Fibroblast of the aortic adventitia (primary cell): ENCODE data around the gene CDKN2A. TPM values are rescaled to one million over a fixed set of nuclear protein-coding genes. Genes with fewer than 3 reads are reported as not detected.

Source experiments
- DNase-seq: peaks from one replicate; pipeline ENCODE4 v3.0.0-alpha.2; 2010; ENCODE audit warnings: low read depth
- H3K4me3 ChIP-seq: 2 replicates; pipeline ENCODE4 v1.5.1; 2011; ENCODE audit warnings: low read depth, mild to moderate bottlenecking, control low read depth, low read length, moderate library complexity
- total RNA-seq: library from RNA; depleted of rRNA; stranded (reverse); fragments of >200 nt; gene quantifications from 2 replicates; pipeline ENCODE4 v1.2.3, GENCODE V29; 2012; ENCODE audit warnings: low replicate concordance
- TF ChIP-seq, protein P1 (sequence below): IDR thresholded peaks from 2 replicates; pipeline ENCODE4 v1.5.1; 2011; ENCODE audit warnings: mild to moderate bottlenecking, low read length, control low read depth, inconsistent platforms; ENCODE audit not compliant: insufficient read depth

The CDKN2A gene
- total RNA-seq, 1 donor = 21.8 TPM

DNA sequence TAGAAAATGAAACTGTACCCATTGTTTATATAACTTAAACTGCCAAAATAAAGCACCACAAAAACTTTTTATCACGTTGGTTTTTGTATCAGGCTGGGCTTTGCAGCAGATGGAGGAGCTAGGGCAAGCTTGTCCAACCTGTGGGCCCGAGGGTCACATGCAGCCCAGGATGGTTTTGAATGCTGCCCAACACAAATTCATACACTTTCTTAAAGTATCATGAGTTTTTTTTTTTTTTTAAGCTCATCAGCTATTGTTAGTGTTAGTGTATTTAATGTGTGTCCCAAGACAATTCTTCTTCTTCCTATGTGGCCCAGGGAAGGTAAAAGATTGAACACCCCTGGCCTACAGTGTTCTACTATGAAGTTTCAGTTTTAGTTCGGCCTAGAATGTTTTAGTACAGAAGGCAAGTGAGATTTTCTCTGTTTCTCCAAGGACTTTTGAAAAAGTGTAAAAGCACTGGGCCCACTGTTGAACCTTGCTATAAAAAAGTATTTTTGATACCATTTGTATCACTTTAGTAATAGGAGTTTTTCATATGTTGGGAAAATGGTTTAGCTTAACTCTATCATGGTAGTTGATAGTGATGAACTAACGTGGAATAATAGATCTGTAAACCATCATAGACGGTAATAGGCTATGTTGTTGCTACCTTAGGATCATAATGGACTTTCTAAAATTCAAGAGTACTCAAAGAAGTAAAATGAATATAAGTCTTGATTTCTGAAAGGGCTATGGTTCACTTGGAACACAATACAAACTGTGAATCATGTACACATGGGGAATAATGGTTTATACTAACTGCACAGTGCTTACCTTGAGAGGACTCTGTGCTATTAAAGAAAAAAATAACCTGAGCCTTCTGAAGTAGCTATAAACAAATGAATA, 2.9 kb downstream of the CDKN2A start:
- DNase-seq = no peak
- no peak overlapping the region for H3K4me3 ChIP-seq
- TF ChIP-seq, protein P1, sequence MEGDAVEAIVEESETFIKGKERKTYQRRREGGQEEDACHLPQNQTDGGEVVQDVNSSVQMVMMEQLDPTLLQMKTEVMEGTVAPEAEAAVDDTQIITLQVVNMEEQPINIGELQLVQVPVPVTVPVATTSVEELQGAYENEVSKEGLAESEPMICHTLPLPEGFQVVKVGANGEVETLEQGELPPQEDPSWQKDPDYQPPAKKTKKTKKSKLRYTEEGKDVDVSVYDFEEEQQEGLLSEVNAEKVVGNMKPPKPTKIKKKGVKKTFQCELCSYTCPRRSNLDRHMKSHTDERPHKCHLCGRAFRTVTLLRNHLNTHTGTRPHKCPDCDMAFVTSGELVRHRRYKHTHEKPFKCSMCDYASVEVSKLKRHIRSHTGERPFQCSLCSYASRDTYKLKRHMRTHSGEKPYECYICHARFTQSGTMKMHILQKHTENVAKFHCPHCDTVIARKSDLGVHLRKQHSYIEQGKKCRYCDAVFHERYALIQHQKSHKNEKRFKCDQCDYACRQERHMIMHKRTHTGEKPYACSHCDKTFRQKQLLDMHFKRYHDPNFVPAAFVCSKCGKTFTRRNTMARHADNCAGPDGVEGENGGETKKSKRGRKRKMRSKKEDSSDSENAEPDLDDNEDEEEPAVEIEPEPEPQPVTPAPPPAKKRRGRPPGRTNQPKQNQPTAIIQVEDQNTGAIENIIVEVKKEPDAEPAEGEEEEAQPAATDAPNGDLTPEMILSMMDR = no peak

DNA sequence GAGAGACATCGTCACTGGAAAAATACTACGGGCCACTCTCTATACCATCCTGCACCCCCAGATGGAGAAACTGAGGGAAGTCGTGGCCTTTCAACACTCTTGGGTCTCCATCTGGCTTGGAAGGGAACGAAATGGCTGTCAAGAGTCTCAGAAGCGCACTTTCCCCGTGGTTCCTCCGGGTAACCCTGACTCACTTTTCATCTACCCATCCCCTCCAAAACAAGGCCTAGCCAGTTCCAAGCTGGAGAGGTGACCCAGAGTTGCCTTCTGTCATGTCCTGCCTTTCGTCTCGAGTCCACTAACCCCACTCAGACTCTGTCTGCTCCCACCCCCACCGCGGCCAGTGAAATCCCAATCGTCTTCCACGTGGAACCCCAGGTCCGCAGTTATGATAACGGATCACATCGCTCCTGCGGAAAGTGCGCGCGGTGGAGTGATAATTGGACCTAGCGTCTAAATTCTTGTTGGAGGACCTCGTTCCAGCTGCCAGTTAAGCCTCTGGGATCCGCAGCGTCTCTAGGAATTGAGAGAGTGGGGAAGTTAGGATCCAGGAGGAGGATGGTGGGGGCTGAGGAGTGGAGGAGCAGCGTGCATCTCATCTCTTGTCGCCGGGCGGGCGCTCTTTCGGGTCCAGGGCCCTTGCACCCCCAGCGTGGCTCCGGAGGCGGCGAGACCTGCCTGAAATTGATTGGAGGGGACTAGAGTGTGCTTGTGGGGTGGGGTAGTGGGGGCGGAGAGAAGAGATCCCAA, 4.6 kb downstream of the CDKN2A start:
- peak overlapping the region; percentile 39 for H3K4me3 ChIP-seq
- DNase-seq = no peak
- TF ChIP-seq, protein P1 = no peak

DNA sequence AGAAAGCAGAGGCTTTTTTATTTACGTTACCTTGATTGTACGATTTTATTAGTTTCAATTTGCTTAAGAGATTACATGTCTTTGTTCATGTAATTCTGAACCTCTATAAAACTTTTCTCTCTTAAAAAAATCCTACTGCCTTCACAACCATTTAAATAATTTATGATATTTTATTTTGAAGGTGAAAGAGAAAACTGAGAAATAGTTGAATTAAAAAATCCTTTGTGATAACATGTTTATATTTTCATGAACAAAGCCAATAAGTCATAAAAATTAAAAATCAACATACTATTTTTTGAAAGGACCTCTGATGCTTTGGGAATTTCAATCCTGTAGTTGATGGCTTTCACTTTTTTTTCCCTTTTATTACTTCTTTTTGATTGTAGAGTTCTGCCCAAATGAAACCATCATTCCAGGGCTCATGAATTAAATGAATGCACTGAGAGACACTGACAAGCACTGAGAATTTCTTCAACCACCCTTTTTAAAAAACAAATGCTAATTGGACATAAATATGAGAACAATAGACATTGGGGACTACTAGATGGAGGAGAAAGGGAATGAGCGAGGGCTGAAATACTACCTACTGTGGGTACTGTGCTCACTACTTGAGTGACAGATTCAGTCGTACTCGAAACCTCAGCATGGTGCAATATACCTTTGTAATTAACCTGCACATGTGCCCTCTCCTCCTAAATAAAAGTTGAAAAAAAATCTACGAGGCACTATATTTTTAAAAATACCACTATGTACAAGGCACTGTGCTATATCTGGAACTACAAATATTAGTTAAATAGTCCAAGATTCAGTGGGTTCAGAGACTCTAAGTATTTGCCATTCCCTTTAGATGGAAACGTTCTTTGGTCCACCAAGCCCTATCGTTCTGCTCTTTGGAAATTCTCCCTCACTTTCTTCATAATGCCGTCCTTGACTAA, 5.9 kb downstream of the CDKN2A start:
- DNase-seq = no peak
- peak overlapping the region; percentile 6 for H3K4me3 ChIP-seq
- TF ChIP-seq, protein P1 = no peak

GRCh38 chr9:21985964-21986667, 8.1 kb downstream of the CDKN2A start:
- DNase-seq = no peak
- H3K4me3 ChIP-seq = no peak overlapping the region
- TF ChIP-seq, protein P1 = no peak

DNA sequence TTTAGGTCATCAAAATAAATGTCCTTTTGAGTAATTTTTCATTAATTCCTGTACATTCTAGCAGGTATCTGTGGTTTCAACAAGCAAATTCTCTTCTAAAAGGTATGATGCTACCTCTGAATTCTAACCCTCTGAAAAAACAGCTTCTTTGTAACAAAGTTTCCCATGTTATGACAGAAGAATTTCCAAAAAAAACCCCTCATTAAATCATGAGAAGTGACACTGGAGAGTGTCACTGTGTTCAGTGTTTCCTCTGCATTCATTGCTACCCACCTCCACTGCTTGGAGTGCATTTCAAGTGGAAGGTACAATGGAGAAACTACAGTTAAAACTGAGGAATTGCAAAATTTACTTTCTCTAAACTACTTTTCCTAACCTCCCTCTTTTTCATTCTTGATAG, 10.1 kb downstream of the CDKN2A start:
- TF ChIP-seq, protein P1 = no peak
- DNase-seq = no peak
- no peak overlapping the region for H3K4me3 ChIP-seq

- no peak for DNase-seq
- TF ChIP-seq, protein P1 = no peak
- no peak overlapping the region for H3K4me3 ChIP-seq
These were observed 10.6 kb downstream of the CDKN2A start for GRCh38 chr9:21983561-21983935.
